Raji (cell line): ENCODE data around the gene BLACAT1.

Source experiments
- POLR2A ChIP-seq: IDR thresholded peaks from 2 replicates; pipeline ENCODE4 v1.6.1; 2011; ENCODE audit warnings: low read depth, low read length, control low read depth; ENCODE audit not compliant: insufficient read depth

The BLACAT1 gene

DNA sequence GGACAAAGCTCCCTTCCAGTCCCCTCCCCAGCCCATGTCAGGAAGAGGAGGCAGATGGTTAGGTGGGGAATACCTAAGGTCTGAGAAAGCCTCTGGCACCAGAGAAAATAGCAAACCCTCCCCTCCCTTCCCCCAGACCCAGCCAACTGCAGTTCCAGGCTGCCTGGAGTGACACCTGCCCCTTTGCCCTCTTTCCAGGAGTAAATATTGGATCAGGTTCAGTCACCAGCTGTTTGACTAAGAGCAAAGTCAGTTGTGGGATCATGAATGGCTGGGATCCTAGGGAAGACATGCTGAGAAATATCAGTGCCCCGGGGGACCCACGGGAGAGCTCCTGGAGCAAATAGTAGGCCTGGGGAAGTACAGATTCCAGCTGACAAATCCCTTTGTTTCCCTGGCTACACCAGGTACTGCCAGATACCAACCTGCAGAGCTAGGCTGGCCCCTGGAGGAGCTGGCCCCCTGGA, 36.4 kb upstream of the BLACAT1 start:
- TF ChIP-seq POLR2A: no peak

DNA sequence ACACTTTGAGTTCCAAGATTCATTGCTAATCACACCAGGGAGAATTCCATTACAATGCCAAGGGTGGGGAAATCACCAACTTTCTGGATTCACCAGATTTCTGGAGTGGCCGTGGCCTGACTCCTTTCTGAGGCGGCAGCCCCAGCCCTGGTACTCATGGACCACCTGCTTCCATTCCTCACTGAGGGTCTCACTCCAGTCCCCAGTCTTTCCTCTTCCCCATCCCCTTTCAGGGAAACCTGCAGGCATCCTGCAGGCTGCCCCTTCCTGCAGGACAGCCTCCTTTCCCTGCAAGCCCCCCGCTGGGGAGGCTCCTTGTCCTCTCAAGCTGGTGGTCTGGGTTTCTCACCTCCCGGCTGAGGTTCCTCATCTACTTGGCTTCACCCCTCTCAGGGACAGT, 35.9 kb upstream of the BLACAT1 start:
- TF ChIP-seq POLR2A: no peak

DNA sequence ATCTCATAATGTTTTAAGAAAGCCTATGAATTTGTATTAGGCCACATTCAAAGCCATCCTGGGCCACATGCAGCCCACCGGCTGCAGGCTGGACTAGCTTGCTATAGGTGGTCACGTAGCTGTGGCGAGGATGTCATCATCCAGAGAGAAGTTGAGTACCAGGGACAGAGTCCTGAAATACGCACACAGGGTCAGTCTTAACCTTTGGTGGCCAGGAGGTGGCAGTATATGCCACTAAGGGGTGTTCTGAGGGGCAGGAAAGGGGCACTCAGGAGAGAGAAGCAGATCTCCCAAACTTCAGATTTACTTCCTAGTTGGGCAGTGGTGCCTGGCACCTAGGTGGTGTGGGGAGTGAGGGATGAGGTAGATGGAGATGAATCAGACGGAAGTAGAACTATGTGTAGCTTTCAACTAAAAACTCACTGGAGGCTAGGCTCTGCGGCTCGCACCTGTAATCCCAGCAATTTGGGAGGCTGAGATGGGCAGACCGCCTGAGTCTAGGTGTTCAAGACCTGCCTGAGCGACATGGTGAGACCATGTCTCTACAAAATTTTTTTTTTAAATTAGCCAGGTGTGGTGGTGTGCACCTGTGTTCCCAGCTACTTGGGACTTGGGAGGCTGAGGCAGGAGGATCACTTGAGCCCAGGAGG, 32.4 kb upstream of the BLACAT1 start:
- no peak for TF ChIP-seq POLR2A

- no peak for TF ChIP-seq POLR2A
Measured at GRCh38 chr1:205486258-205486657, 30.4 kb upstream of the BLACAT1 start.

DNA sequence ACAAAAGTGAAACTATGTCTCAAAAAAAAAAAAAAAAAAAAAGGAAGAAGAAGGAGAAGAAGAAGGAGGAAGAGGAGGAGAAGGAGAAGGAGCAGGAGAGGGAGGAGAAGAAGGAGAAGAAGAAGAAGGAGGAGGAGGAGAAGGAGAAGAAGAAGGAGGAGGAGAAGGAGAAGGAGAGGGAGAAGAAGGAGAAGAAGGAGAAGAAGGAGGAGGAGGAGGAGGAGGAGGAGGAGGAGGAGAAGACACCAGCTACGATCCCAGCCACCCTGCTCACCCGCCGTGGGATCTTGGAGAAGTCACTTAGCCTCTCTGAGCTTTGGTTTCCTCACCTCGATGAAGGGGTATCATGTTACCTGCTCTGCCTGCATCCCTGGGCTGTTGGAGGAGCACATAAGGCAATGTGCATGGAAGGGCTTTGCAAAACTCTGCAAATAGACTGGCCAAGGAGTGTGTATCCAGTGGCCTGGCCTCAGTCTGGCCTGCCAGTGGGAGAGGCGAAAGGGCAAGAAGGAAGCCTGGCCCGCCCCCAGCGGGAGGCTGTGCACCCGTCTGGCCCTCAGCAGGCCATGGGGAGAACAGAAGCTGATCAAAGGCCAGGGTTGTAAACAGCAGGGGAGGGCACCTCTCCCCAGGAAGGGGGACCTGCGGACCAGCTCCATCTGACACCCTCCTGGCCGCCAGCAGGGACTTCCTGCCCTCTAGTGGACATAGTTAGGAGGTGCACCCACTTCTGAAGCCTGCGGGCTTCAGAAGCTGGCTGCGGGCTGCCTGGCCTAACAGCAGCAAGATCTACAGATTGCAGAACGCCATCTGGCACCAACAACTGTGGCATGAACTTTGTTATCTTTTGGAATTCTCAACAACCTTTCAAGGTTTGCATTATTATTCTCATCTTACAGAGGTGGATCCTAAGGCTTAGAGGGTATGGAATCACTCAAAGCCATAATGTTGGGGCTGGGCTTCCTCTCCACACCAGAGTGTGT, 29.4 kb upstream of the BLACAT1 start:
- no peak for TF ChIP-seq POLR2A

- no peak for TF ChIP-seq POLR2A
Measured at GRCh38 chr1:205483372-205483771, 27.5 kb upstream of the BLACAT1 start.

DNA sequence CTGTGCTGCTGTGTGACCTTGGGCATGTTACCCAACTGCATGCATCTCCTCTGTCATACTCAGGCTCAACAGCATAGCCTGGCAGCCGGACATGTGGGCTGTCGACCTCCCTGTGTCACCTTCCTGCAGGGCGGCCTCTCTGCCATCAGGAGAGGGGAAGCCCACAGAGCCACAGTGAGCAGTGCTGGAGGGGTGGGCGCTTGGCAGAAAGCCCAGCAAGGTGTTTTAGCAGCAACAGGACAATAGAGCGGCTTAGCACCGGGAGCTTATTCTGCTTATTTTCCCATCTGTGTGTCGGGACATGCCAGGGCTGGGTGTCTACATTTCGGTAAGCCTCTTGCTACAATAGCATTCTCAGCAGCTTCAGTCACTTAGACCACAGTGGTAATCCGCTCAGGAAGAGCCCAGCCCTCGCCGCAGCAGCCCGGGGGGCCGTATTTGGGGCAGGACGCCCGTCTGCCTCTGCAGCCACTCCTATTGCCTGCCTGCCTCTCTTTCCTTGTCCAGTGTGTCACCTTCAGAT, 25.8 kb upstream of the BLACAT1 start:
- TF ChIP-seq POLR2A: no peak

GRCh38 chr1:205481218-205481617, 25.4 kb upstream of the BLACAT1 start:
- TF ChIP-seq POLR2A: no peak

- TF ChIP-seq POLR2A: no peak
Measured at GRCh38 chr1:205480349-205480985, 24.6 kb upstream of the BLACAT1 start.

- no peak for TF ChIP-seq POLR2A
Measured at GRCh38 chr1:205477759-205478247, 22.0 kb upstream of the BLACAT1 start.

GRCh38 chr1:205477121-205477758, 21.4 kb upstream of the BLACAT1 start:
- TF ChIP-seq POLR2A: no peak

DNA sequence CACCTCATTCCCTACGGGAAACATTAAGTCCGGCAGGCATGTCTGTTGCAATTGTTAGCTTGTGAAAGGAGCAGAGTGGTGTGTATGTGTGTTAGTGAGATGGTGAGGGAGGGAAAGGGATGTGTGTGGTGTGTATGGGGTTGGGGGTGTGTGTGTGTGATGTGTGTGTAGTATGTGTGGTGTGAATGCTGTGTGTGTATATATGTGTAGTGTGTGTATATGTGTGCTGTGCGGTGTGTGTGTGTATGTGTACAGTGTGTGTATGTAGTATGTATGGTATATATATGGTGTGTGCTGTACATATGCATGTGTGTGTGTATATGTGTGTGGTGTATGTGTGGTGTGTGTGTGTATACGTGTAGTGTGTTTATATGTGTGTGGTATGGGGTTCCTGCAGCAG, 20.8 kb upstream of the BLACAT1 start:
- no peak for TF ChIP-seq POLR2A

DNA sequence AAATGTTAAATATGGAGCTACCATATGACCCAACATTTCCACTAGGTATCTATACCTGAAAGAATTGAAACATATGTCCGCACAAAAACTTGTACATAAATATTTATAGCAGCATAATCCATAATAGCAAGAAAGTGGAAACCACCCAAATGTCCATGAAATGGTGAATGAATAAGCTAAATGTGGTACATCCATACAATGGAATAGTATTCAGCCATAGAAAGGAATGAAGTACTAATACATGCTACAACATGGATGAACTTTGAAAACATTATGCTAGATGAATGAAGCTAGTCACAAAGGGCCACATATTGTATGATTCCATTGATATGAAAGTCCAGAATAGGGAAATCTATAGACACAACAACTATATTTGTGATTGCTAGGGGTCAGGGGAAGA, 20.0 kb upstream of the BLACAT1 start:
- no peak for TF ChIP-seq POLR2A

GRCh38 chr1:205474571-205474970, 18.7 kb upstream of the BLACAT1 start:
- TF ChIP-seq POLR2A: no peak

- no peak for TF ChIP-seq POLR2A
Measured at GRCh38 chr1:205473966-205474365, 18.1 kb upstream of the BLACAT1 start.
